GM19193 (cell line): ENCODE data around the gene POLR3K.

Experiments
- POLR2A ChIP-seq: IDR thresholded peaks from 4 replicates; pipeline ENCODE4 v1.6.1; 2011; ENCODE audit not compliant: insufficient read depth, insufficient read length; ENCODE audit errors: extremely low read depth

Gene POLR3K

GRCh38 chr16:72561-73548, 19.4 kb upstream of the POLR3K start, which contains the start of gene RHBDF1:
RHBDF1 (minus strand) TSS chr16:72631; CDS start chr16:65015, 7,616 bp downstream.
- no peak for TF ChIP-seq POLR2A

- no peak for TF ChIP-seq POLR2A
Observed at GRCh38 chr16:71540-72401, 18.4 kb upstream of the POLR3K start.

GRCh38 chr16:71210-71539, 17.8 kb upstream of the POLR3K start:
- no peak for TF ChIP-seq POLR2A

DNA sequence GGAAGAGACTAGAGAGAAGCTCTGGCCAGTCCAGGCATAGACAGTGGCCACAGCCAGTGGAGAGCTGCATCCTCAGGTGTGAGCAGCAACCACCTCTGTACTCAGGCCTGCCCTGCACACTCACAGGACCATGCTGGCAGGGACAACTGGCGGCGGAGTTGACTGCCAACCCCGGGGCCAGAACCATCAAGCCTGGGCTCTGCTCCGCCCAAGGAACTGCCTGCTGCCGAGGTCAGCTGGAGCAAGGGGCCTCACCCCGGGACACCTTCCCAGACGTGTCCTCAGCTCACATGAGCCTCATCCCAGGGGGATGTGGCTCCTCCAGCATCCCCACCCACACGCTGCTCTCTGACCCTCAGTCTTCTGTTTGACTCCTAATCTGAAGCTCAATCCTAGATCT, 15.8 kb upstream of the POLR3K start:
- no peak for TF ChIP-seq POLR2A

DNA sequence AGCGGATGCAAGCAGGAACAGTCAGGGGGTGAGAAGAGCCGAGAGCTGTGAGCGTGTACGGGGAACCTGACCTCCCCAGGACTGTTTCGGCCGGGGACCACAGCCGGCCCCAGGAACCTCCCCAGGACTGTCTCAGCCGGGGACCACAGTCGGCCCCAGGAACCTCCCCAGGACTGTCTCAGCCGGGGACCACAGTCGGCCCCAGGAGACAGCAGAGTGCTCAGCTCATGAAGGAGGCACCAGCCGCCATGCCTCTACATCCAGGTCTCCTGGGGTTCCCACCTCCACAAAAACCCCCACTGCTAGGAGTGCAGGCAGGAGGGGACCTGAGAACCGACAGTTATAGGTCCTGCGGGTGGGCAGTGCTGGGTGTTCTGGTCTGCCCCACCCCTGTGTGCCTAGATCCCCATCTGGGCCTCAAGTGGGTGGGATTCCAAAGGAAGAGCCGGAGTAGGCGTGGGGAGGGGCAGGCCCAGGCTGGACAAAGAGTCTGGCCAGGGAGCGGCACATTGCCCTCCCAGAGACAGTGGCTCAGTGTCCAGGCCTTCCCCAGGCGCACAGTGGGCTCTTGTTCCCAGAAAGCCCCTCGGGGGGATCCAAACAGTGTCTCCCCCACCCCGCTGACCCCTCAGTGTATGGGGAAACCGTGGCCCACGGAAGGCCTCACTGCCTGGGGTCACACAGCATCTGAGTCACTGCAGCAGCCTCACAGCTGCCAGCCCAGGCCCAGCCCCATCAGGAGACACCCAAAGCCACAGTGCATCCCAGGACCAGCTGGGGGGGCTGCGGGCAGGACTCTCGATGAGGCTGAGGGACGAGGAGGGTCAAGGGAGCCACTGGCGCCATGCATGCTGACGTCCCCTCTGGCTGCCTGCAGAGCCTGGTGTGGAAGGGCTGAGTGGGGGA, 14.7 kb upstream of the POLR3K start:
- TF ChIP-seq POLR2A: no peak

GRCh38 chr16:67183-67791, 13.9 kb upstream of the POLR3K start:
- TF ChIP-seq POLR2A: no peak

DNA sequence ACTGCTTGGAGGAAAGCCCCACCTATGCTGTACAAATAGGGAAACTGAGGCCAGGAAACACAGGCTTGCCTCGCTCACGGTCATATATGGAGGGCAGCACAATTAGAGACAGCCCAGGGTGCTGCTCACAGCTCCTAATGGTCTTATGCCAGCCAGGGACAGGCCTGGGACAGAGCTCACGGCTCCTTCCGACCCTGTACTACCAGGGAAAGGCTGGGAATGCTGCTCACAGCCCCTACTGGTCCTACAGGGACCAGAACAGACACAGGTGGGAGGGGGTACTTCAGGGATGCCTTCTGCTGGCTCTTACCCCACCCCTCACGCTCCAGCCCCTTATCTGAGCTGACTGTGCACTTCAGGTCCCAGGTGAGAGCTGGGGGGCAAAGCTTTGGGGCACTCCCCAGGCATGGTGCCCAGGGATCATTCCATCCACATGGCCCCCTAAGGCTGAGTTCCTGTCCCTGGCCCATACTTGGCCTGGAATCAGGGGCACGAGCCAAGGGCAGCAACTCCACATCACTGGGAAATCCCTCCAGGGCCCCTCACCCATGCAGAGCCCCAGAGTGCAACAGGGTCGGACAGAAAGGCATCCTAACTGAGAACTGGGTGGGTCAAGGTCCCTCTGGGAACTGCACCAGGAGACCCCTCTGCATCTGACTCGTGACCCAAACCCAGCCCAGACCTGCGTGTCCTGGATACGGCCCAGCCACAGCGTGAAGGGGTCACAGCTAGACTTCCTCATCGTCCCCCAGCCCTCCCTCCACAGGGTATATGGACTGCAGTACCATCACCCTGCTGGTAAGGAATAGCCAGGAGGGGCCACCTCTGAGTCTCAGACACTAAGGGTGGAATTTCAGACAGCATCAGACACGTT, 13.1 kb upstream of the POLR3K start:
- no peak for TF ChIP-seq POLR2A

- TF ChIP-seq POLR2A: no peak
Observed at GRCh38 chr16:65745-66144, 12.3 kb upstream of the POLR3K start.

GRCh38 chr16:64914-65255, 11.5 kb upstream of the POLR3K start:
- TF ChIP-seq POLR2A: no peak

DNA sequence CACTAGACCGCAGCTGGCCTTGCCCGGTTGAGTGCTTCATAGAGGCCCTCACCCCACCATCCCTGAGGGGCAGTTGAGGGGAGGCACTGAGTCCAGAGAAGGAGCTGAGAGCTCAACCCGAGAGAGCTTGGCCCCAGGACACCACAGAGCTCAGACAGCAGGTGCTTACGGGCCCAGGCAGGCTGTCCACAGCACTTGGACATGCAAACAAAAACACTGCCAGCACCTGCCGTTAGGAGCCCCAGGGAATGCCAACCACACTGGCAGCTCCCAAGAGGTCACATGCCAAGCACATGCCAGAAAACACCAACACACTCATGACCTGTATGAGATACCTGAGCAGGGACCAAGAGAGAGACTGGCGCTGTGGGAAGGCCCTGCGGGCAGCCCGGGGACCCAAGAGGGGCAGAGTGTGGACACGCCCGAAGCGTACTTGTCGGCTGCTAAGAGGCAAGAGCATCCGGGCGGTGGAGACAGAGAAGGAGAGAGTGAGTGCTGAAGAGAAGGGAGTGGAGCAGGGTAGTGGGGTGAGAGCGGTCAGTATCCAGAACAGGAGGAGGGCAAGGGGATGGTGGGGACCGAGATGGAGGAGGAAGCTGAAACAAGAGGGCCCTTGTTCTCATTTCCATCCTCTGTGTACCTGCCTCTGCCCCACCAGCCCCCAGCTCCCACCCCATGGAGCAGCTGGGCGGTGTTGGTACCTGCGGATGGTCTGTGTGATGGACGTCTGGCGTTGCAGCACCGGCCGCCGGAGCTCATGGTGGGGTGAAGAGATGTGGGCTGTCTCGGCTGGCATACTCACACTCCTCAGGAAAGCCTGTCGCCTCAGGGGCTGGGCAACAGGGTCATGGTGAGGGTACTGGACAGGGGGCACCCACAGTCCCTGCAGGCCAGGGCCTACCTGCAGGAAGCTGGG, 10.8 kb upstream of the POLR3K start:
- TF ChIP-seq POLR2A: no peak

- TF ChIP-seq POLR2A: no peak
Observed at GRCh38 chr16:63466-63865, 10.1 kb upstream of the POLR3K start.

DNA sequence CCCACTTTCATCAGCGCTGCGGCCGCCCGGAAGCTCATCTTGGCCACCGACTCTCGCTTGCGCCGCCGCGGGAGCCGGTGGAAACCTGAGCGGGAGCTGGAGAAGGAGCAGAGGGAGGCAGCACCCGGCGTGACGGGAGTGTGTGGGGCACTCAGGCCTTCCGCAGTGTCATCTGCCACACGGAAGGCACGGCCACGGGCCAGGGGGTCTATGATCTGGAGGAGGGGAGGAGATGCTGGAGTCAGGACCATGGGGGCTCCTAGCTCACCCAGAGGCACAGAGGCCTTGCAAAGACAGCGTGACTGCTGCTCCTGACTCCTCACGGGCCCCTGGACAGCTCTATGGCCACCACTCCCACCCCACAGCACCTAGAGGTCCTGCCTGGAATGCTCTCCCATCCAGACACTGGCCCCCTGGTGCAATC, 9.6 kb upstream of the POLR3K start:
- no peak for TF ChIP-seq POLR2A

- TF ChIP-seq POLR2A: no peak
Observed at GRCh38 chr16:62283-62967, 9.0 kb upstream of the POLR3K start.
